Ovary (tissue), 3 donors: ENCODE data around the gene GABRD.

Source experiments
- CTCF ChIP-seq, 3 donors: fragments of 450-650 bp in 2 of 3; fragments of 200-600 bp in 1 of 3; IDR thresholded peaks; one replicate each; pipeline versions ENCODE4 v1.5.1 to v1.8.0; 2016 to 2022; ENCODE audit warnings: antibody characterized with exemption in 3 of 3, mild to moderate bottlenecking in 1 of 3
- POLR2A ChIP-seq: fragments of 450-650 bp; IDR thresholded peaks from one replicate; pipeline ENCODE4 v1.6.1; 2017; ENCODE audit warnings: antibody characterized with exemption, mild to moderate bottlenecking, moderate library complexity
- donor health status: DM: no; HTN: no; CAD: no.

- TF ChIP-seq CTCF (IDR thresholded peaks at IDR 0.05) (no peak), POLR2A (no peak)
Observed at GRCh38 chr1:2024887-2025286, 5.7 kb downstream of the GABRD start.
